AG04449 (cell line): ENCODE measurements around the gene PNPLA6.
"Not testable (repeated sequence)": the region's sequence is repeated elsewhere in the genome, so short reads cannot be mapped to it uniquely, and the experiment has no call there.

Experiments used
- CTCF ChIA-PET: fragments of 350-600 bp; formaldehyde crosslinking; extraction: SDS; loops from one replicate; lab custom pipeline; 2021; ENCODE audit warnings: antibody characterized with exemption; lab: Yijun Ruan, JAX
- POLR2A ChIA-PET: fragments of 400-600, 350-600 bp; formaldehyde crosslinking; extraction: SDS; loops from one replicate; lab custom pipeline; 2020; ENCODE audit warnings: antibody characterized with exemption, inconsistent platforms; lab: Yijun Ruan, JAX
- DNase-seq: peaks from one replicate; pipeline ENCODE4 v3.0.0-alpha.2; 2010; ENCODE audit warnings: low read depth, low spot score
- H3K4me3 ChIP-seq: 2 replicates; pipeline ENCODE4 v1.5.1; 2011; ENCODE audit warnings: low read depth, mild to moderate bottlenecking, control low read depth, low read length
- TF ChIP-seq, protein P1 (sequence below): IDR thresholded peaks from one replicate; pipeline ENCODE4 v1.5.1; 2011; ENCODE audit warnings: mild to moderate bottlenecking, moderate library complexity, low read length, control low read depth, inconsistent platforms; ENCODE audit not compliant: insufficient read depth; ENCODE audit errors: missing control alignments

The PNPLA6 gene

DNA sequence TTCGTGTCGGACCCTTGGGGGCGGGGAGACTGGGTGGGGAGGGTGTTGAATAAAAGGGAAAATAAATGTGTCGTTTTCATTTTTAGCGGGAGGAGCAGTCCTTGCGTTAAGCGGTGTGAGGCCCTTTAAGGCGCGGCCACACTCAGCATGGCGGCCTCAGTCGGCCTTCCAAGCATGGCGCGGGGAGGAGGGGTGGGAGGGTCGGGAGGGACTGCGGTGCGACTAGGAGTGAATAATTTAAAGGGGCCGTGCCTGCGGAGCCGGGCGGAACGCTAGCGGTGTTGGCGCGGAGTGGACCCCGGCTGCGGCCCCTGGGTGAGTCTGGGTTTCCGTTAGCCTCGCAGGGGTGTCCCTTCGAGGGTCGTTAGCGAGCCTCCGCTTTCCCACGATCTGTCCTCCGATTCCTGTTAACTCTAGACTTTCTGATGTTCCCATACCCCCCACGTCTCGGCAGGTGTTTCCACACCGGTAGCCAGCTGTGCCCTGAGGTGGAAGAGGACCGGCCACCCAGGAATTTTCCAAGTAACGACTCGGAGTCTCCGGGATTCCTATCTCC lies 1.5 kb upstream of the PNPLA6 start:
- POLR2A ChIA-PET: interaction anchor here (1.2 to 4.2 kb wide), 3 partner anchors 11 to 180 kb away, joined by 4 to 42 read pairs (median 5); partner anchors contain the start of gene MCOLN1
- CTCF ChIA-PET: interaction anchor here (0.9 to 5.7 kb wide), 5 partner anchors 11 to 179 kb away, joined by 3 to 37 read pairs (median 5); partner anchors contain the start of gene MCOLN1
- peak overlapping the region; percentile 99 for H3K4me3 ChIP-seq
- TF ChIP-seq, protein P1, sequence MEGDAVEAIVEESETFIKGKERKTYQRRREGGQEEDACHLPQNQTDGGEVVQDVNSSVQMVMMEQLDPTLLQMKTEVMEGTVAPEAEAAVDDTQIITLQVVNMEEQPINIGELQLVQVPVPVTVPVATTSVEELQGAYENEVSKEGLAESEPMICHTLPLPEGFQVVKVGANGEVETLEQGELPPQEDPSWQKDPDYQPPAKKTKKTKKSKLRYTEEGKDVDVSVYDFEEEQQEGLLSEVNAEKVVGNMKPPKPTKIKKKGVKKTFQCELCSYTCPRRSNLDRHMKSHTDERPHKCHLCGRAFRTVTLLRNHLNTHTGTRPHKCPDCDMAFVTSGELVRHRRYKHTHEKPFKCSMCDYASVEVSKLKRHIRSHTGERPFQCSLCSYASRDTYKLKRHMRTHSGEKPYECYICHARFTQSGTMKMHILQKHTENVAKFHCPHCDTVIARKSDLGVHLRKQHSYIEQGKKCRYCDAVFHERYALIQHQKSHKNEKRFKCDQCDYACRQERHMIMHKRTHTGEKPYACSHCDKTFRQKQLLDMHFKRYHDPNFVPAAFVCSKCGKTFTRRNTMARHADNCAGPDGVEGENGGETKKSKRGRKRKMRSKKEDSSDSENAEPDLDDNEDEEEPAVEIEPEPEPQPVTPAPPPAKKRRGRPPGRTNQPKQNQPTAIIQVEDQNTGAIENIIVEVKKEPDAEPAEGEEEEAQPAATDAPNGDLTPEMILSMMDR: no peak
- no peak for DNase-seq

DNA sequence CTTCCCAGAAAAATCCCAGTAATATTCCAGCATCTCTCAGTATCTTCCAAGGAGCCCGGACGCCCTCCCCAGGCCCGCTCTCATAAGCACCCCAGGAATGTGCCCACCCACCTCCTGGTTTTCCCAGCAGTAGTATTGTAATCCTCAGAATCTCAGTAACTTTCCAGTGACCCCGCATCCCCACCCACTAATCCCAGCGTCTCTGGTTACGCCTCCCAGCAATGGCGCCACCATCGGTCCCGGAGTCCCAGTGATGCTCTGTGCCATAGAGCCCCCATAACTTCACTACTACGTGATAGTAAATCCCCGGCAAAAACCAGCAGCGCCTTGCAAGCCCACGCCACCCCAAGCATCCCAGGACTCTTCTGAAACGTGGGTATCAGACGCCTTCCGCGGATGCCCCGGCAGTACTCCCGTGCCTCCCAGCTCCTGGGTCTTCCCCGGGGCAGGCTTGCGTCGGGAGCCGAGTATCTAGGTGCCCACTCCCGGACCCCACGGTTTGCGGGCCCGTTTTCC lies 928 bp upstream of the PNPLA6 start:
- ChIA-PET CTCF (interaction anchor here (0.9 to 5.7 kb wide), 6 partner anchors 12 to 180 kb away, joined by 3 to 37 read pairs (median 4); partner anchors contain the start of gene MCOLN1), POLR2A (interaction anchor here (1.1 to 4.2 kb wide), 4 partner anchors 11 to 180 kb away, joined by 4 to 42 read pairs (median 6); partner anchors contain the start of gene MCOLN1)
- TF ChIP-seq, protein P1: peak; percentile 31
- no peak for DNase-seq
- peak overlapping the region; percentile 99 for H3K4me3 ChIP-seq

DNA sequence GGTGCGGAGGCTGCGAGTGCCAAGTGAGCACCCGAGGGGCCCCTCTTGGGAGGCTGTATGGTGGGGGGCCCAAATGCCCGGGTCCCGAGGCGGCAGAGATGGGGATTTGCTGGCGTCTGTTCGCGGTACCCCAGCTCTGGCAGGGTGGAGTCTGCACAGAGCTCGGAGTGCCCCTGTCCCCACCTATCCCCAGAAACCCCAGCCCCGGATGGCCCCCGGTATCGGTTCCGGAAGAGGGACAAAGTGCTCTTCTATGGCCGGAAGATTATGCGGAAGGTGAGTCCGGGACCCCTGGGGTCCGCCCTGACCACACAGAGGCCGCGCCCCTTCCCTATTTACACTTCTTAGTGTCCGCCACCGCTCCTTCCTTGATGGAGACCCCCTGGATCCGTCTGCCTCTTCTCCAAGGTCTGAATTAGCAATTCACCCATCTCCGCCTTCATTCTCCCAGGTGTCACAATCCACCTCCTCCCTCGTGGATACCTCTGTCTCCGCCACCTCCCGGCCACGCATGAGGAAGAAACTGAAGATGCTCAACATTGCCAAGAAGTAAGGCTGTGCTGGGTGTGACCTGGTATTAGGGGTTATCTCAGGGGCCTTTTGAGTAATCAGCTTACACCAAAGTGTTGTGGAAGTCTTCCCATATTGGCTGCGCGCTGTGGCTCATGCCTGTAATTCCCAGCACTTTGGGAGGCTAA lies 630 bp downstream of the PNPLA6 start:
- peak overlapping the region; percentile 99 for H3K4me3 ChIP-seq
- DNase-seq: no peak
- ChIA-PET CTCF (interaction anchor here (1.0 to 5.7 kb wide), 5 partner anchors 15 to 182 kb away, joined by 3 to 37 read pairs (median 6); no protein-coding TSS in a partner anchor), POLR2A (interaction anchor here (1.1 to 4.2 kb wide), 2 partner anchors 13 to 138 kb away, joined by 6 to 42 read pairs; partner anchors contain the start of gene MCOLN1)
- TF ChIP-seq, protein P1: no peak

DNA sequence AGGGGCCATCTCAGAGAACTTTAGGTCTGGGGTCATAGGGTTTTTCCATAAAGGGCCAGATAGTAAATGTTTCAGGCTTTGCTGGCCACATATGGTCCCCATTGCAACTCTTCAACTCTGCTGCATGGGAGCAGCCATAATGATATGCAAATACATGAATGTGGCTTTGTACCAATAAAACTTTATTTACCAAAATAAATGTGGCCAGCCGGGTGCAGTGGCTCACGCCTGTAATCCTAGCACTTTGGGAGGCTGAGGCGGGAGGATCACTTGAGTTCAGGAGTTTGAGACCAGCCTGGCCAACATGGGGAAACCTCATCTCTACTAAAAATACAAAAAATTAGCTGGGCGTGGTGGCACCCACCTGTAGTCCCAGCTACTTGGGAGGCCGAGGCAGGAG lies 3.5 kb downstream of the PNPLA6 start:
- H3K4me3 ChIP-seq, DNase-seq, POLR2A ChIA-PET: not testable (repeated sequence)
- CTCF ChIA-PET: interaction anchor here (1.5 kb wide), 1 partner anchor 142 kb away, joined by 3 read pairs; the partner anchor contains the start of gene TRAPPC5

DNA sequence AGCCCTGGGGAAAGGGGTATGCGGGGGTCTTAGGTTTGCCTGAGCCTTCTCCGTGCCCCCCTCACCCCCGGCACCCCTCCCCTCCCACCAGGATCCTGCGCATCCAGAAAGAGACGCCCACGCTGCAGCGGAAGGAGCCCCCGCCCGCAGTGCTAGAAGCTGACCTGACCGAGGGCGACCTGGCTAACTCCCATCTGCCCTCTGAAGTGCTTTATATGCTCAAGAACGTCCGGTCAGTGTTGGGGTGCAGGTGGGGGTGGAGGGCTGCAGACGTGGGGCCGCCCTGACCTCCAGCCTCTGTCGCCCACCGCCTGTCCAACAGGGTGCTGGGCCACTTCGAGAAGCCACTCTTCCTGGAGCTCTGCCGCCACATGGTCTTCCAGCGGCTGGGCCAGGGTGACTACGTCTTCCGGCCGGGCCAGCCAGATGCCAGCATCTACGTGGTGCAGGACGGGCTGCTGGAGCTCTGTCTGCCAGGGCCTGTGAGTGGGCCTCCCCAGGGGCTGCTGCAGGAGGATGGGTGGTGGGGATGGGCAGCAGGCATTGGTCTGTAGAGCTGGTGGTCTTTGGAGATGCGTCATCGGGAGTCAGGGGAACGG lies 4.4 kb downstream of the PNPLA6 start:
- POLR2A ChIA-PET: no interaction called here
- CTCF ChIA-PET: no interaction called here

More for the DNA sequence above, 4.4 kb downstream of the PNPLA6 start:
- TF ChIP-seq, protein P1: no peak
- H3K4me3 ChIP-seq: no peak overlapping the region
- no peak for DNase-seq
